Measurements from ENCODE around the gene PSG3. TPM values are rescaled to one million over a fixed set of nuclear protein-coding genes. Genes with fewer than 3 reads are reported as not detected.
"Not testable (repeated sequence)": the region's sequence is repeated elsewhere in the genome, so short reads cannot be mapped to it uniquely, and the experiment has no call there.

The PSG3 gene
- polyA plus RNA-seq, 4 donors, result 0.09 to 0.16 TPM; not detected in 2

GRCh38 chr19:42697884-42698283 is 42.4 kb downstream of the PSG3 start:
- DNase-seq (ENCODE audit: low read depth in 4 of 4, low spot score in 2 of 4), result no peak

DNA sequence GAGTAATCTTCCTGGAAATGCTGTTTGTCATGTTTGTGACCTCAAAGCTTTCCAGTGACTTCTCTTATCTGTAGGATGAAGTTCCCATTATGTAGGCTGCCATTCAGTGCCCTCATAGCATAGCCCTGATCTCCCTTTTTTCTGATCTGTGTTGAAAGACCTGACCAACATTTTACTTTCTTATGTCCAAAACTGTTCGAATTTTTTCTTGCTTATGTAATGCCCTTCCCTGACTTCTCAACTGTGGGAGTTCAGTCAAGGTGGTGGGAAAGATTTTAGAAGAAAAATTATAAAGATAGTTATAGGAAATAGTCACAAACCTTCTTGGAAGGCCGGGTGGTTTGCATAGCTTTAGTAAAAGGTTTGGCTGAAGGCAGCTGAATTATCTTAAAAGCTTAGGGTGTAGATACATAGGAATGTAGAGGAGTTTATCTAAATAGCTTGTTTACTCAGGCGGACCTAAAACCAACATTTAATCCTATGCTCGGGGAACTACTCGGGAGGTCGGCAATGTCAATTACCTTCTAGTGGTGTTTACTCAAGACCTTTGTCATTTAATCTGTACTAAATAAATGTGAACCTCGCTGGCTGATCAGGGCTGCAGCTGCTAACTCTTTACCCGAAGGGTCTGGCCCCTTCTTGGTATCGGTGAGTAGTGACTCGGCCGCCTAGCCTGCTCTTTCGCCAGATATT is 44.3 kb downstream of the PSG3 start:
- DNase-seq (ENCODE audit: low read depth in 4 of 4, low spot score in 2 of 4), result no peak

DNA sequence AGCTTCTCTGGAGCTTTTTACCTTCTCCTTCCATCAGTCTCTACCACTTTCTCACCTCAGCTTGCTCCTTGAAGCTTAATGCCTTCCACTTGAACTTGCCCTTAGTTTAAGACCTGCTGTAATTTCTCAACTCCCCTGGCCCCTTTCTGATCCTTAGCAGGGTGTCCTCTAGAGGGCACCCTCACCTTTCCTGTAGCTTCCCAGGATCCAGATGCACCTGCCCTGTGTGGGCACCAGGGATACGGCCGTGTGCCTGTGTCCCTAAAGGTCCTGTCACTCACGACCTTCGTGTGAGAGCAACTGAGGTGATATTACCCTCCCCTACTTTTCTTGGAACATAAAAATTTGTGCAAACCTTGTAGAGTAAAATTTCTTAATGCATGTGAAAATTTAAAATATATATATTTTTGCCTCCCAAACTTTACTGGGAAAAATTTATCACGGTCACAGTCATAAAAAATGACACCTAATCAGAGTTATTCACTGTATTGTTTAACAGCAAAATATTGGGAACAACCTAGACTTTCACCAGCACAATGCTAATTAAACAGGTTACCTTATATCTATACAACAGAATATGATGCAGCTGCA is 46.4 kb downstream of the PSG3 start:
- DNase-seq (ENCODE audit: low read depth in 4 of 4, low spot score in 2 of 4), result no peak

DNA sequence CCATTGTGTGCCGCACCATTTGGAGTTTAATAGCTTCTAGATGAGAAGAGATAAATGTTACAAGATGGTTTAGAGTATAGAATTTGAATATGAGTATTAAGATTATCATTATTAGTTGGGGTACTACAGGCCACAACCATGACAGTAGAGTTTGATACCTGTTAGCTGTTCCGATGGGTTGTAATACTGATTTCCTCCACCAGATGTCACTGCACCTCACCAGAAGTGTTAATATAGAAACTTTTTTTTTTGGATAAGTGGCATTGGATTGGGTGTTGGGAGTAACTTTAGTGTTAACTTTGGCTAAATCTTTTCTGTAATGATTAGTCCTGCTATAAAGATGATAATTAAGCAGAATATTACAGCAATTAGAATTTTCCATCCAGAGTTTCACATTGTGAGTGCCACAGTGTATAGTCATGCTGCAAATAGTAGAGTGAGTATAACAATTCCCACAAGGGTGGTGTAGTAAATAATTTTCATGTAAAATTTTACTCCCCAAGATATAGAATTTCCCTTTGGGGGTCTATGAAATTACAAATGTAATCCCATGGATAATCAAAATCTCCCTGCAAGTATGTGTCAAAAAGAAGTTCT is 56.3 kb downstream of the PSG3 start:
- no peak for DNase-seq (ENCODE audit: low read depth in 4 of 4, low spot score in 2 of 4)

DNA sequence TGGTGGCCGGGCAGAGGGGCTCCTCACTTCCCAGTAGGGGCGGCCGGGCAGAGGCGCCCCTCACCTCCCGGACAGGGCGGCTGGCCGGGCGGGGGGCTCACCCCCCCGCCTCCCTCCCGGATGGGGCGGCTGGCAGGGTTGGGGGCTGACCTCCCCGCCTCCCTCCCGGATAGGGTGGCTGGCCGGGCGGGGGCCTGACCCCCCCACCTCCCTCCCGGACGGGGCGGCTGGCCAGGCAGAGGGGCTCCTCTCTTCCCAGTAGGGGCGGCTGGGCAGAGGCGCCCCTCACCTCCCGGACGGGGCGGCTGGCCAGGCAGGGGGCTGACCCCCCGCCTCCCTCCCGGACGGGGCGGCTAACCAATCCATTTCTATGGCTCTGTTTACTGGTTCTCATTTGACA is 64.0 kb downstream of the PSG3 start:
- not testable (repeated sequence) for DNase-seq (ENCODE audit: low read depth in 4 of 4, low spot score in 2 of 4)

DNA sequence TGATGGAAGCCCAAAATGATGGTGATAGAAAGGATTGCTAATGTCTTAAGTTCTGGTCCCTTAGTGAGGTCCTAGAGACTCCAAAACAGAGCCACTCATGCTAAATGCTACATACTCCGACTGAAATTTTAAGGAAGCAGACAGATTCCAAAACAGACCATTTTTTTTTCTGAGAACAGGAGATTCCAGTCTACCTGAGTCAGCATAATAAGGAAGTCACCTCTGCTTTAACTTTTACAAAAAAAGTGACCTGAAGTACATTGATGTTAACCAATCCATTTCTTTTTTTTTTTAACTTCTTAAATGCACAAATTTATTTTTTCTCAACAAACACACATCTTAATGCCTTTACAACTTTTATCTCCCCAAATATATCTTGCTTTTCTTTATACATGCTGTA is 65.7 kb downstream of the PSG3 start:
- DNase-seq (ENCODE audit: low read depth in 4 of 4, low spot score in 2 of 4), result not testable (repeated sequence)

Other genes starting within 250 kb of the PSG3 start
- gene CEACAM1, start 212.0 kb downstream of the PSG3 start, polyA plus RNA-seq (ENCODE audit: insufficient read length in 4 of 4), result 10 to 100 TPM; 10.0 to 15.3 (median 12.8) TPM
- under 1 TPM in 2 of 4 donors, not detected in 2; 0.09 to 0.25 TPM for gene CEACAM8, start 145.6 kb downstream of the PSG3 start, polyA plus RNA-seq (ENCODE audit: insufficient read length in 4 of 4)
- gene PSG8, start 25.2 kb upstream of the PSG3 start, polyA plus RNA-seq (ENCODE audit: insufficient read length in 4 of 4), result under 1 TPM in 1 of 4 donors, not detected in 3; 0.11 TPM
- gene PSG1, start 139.2 kb upstream of the PSG3 start, polyA plus RNA-seq (ENCODE audit: insufficient read length in 4 of 4), result under 1 TPM in 1 of 4 donors, not detected in 3; 0.08 TPM
- gene PSG6, start 177.4 kb upstream of the PSG3 start, polyA plus RNA-seq (ENCODE audit: insufficient read length in 4 of 4), result not detected
- under 1 TPM in 1 of 4 donors, not detected in 3; 0.14 TPM for gene PSG7, start 196.7 kb upstream of the PSG3 start, polyA plus RNA-seq (ENCODE audit: insufficient read length in 4 of 4)